Measurements from ENCODE around the gene CCDC146. TPM values are rescaled to one million over a fixed set of nuclear protein-coding genes. Genes with fewer than 3 reads are reported as not detected.

The CCDC146 gene
- total and polyA plus RNA-seq, 9 donors, result 5.3 to 44.6 (median 14.0) TPM

GRCh38 chr7:77284005-77284404 lies 161.6 kb downstream of the CCDC146 start:
- H3K4me3 ChIP-seq, result no peak overlapping the region
- H3K27ac ChIP-seq, result no peak overlapping the region
- 93 to 95% (median 95%) methylated on average over 4 of the region's 4 CpGs for WGBS, 3 donors
- H3K36me3 ChIP-seq, result no peaks in the 10 kb centered on the region
- no peaks in the 10 kb centered on the region for H3K9me3 ChIP-seq
- DNase-seq, result no peak
- intact Hi-C loops (cut with DNase I), result no loop called here
- TF ChIP-seq POLR2A (IDR thresholded peaks at IDR 0.05), result no peak
- TF ChIP-seq CTCF (IDR thresholded peaks at IDR 0.05), result no peak
- no peak for TF ChIP-seq EP300 (IDR thresholded peaks at IDR 0.05)
- no peaks in the 10 kb centered on the region for H3K27me3 ChIP-seq
- peaks cover 2% of the 10 kb centered on the region for H3K4me1 ChIP-seq (ENCODE audit: insufficient read depth)

GRCh38 chr7:77284616-77285015 lies 162.2 kb downstream of the CCDC146 start:
- WGBS, 3 donors, result 75 to 86% (median 79%) methylated on average over 2 of the region's 2 CpGs
- H3K4me1 ChIP-seq (ENCODE audit: insufficient read depth), result peaks cover 2% of the 10 kb centered on the region

GRCh38 chr7:77288676-77289320 lies 166.4 kb downstream of the CCDC146 start:
- Histone ChIP-seq H3K36me3 (no peaks in the 10 kb centered on the region), H3K4me1 (ENCODE audit: insufficient read depth) (no peaks in the 10 kb centered on the region), H3K27me3 (no peaks in the 10 kb centered on the region), H3K27ac (no peak overlapping the region), H3K9me3 (no peaks in the 10 kb centered on the region), H3K4me3 (no peak overlapping the region)
- intact Hi-C loops (cut with DNase I), result no loop called here
- no peak for TF ChIP-seq POLR2A (IDR thresholded peaks at IDR 0.05)
- TF ChIP-seq EP300 (IDR thresholded peaks at IDR 0.05), result no peak
- TF ChIP-seq CTCF (IDR thresholded peaks at IDR 0.05), result no peak
- 77 to 82% (median 79%) methylated on average over 7 of the region's 7 CpGs for WGBS, 3 donors
- no peak for DNase-seq

More at GRCh38 chr7:77284616-77285015, 162.2 kb downstream of the CCDC146 start:
- Histone ChIP-seq H3K27me3 (no peaks in the 10 kb centered on the region), H3K27ac (no peak overlapping the region), H3K9me3 (no peaks in the 10 kb centered on the region), H3K36me3 (no peaks in the 10 kb centered on the region), H3K4me3 (no peak overlapping the region)
- DNase-seq, result no peak
- no peak for TF ChIP-seq EP300 (IDR thresholded peaks at IDR 0.05)
- TF ChIP-seq CTCF (IDR thresholded peaks at IDR 0.05), result no peak
- no peak for TF ChIP-seq POLR2A (IDR thresholded peaks at IDR 0.05)
- intact Hi-C loops (cut with DNase I), result no loop called here

GRCh38 chr7:77289387-77289786 lies 167.0 kb downstream of the CCDC146 start:
- no peaks in the 10 kb centered on the region for H3K27me3 ChIP-seq
- intact Hi-C loops (cut with DNase I), result no loop called here
- TF ChIP-seq POLR2A (IDR thresholded peaks at IDR 0.05) (no peak), CTCF (IDR thresholded peaks at IDR 0.05) (no peak), EP300 (IDR thresholded peaks at IDR 0.05) (no peak)
- no peaks in the 10 kb centered on the region for H3K4me1 ChIP-seq (ENCODE audit: insufficient read depth)
- H3K4me3 ChIP-seq, result no peak overlapping the region
- no peaks in the 10 kb centered on the region for H3K36me3 ChIP-seq
- no peaks in the 10 kb centered on the region for H3K9me3 ChIP-seq
- WGBS, 3 donors, result 96 to 99% (median 97%) methylated on average over 3 of the region's 3 CpGs
- DNase-seq, result no peak
- H3K27ac ChIP-seq, result no peak overlapping the region

Measured in ovary (tissue), 9 donors.